NCI-H146 treated with DMSO at 0.1 percent for 48 hours (cell line): ENCODE measurements around the gene ENDOG.
"Not testable (repeated sequence)": the region's sequence is repeated elsewhere in the genome, so short reads cannot be mapped to it uniquely, and the experiment has no call there.

Source experiments
- DNase-seq: peaks from one replicate; lab custom pipeline; 2025; ENCODE audit not compliant: unreplicated experiment; lab: John Stamatoyannopoulos, UW

ENDOG gene

GRCh38 chr9:128828267-128828666, 10.0 kb downstream of the ENDOG start:
- no peak for DNase-seq

DNA sequence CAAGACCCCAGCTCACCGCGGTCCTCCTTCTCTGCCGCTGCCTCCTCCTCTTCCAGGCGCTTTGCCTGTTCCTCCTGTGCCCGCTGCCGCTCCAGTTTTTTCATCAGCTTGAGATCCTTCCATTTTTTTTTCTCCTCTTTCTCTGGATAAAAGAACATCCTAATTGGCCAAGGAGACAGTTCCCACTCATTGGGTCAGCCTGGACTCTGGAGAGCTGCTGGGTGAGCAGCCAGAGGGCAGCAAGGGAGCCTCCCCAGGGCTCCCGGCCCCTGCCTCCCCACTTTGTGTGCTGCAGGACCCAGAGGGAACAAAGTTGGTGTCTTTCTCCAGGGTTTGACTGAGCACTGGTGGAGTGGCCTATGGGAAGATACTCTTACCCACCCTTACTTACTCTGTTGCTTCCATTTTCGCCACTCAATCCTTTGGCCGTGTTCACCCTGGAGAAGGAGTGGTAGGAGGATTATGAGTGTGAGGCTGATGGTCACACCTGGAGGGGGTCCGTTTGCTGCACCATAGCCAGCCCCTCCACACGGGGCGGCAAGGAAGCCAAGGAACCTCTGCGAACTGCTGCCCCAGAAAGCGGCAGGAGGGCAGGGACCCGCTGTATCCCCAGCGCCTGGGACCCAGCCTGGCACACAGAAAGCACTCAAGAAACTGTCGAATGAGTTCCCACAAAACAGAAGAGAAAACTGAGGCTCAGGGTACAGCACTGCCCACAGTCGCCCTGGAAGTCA, 10.6 kb downstream of the ENDOG start:
- no peak for DNase-seq

DNA sequence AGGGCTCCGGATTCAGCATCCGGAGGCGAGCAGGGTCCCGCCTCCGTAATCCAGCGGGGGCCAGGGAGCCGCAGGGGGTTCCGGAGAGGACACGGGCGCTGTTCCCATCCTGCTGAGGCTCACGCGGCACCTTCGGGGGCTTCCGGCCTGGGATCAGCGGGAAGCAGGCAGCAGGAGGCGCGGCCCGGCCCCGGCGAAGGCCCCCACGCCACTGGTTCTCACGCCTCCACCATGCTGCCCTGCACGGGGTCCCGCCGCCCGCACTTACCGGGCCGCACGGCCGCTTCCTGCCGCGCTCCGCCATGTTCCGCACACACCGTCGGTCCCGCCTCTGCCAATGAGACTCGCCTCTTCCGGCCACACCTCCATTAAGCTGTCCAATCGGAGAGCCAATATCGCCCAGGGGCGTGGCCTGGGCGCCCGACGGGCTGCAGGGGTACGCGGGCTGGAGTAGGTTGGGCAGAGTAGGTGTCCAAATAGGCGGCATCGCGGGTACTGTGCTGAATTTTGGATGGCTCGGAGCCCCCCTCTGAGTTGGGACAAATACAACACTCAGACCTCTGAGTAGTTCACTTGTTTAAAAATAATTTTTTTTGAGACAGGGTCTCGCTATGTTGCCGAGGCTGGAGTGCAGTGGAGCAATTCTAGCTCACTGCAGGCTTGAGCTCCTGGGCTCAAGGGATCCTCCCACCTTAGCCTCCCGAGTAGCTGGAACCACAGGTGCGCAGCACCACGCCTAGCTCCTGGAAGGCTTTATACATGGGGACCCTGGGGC, 11.4 kb downstream of the ENDOG start, which contains the start of gene SPOUT1:
SPOUT1 (minus strand) TSS at position 318 of the 775 bp plus-strand sequence; CDS start at position 304, 14 bp downstream.
- peak; percentile 80 for DNase-seq

DNA sequence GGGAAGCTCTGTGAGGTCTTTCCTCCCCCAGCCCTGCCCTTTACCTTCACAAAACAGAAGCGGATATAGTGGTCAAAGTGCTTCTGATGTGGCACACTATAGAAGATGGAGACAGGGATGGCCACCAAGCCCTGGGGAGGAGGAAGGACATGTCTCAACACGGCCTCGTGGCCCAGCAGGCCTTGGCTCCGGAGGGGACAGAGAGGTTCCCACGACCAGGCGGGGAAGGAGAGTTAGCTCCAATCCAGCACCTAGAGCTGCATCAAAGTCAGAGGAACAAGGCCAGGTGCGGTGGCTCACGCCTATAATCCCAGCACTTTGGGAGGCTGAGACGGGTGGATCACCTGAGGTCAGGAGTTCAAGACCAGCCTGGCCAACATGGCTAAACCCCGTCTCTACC, 15.4 kb downstream of the ENDOG start:
- no peak for DNase-seq

- no peak for DNase-seq
Observed at GRCh38 chr9:128835246-128836210, 17.2 kb downstream of the ENDOG start.

GRCh38 chr9:128836509-128837145, 18.3 kb downstream of the ENDOG start:
- DNase-seq, result no peak

DNA sequence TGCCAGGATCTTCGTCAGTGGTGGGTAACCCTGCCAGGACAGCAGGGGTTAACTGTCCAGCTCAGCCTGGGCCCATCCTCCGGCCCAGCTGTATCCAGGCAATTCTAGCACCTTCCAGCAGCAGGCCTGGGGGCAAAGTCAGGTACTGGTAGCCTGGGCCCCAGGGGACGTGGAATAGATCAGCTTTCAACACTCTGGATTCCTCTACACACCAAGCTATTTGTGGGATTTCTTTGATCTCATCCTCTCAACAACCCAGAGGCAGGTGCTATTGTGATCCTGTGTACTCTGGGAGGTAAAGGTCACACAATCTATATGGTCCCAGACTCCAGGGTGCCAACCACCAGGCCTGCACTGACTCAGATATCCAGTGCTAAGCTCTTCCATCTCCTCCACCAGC, 20.0 kb downstream of the ENDOG start:
- DNase-seq, result no peak

- DNase-seq, result no peak
Observed at GRCh38 chr9:128840524-128840923, 22.2 kb downstream of the ENDOG start.

- no peak for DNase-seq
Observed at GRCh38 chr9:128841694-128842492, 23.6 kb downstream of the ENDOG start.

- DNase-seq, result not testable (repeated sequence)
Observed at GRCh38 chr9:128843171-128843570, 24.9 kb downstream of the ENDOG start.

- DNase-seq, result peak; percentile 28
Observed at GRCh38 chr9:128845186-128845931, 27.1 kb downstream of the ENDOG start.

GRCh38 chr9:128846680-128847030, 28.4 kb downstream of the ENDOG start:
- no peak for DNase-seq

- DNase-seq, result no peak
Observed at GRCh38 chr9:128847803-128848202, 29.5 kb downstream of the ENDOG start.

DNA sequence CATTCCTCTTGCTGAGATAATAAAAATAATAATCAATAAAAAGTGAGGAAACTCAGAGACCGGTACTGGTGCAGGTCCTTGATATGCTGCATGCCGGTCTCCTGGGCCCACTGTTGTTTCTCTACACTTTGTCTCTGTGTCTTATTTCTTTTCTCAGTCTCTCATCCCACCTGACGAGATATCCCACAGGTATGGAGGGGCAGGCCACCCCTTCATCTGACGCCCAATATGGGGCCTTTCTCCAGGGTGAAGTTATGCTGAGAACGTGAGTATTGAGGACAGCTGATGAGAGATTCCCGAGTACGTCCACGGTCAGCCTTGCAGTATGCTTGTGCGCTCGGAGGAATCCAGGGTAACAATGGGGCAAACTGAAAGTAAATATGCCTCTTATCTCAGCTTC, 32.7 kb downstream of the ENDOG start:
- DNase-seq, result not testable (repeated sequence)

DNA sequence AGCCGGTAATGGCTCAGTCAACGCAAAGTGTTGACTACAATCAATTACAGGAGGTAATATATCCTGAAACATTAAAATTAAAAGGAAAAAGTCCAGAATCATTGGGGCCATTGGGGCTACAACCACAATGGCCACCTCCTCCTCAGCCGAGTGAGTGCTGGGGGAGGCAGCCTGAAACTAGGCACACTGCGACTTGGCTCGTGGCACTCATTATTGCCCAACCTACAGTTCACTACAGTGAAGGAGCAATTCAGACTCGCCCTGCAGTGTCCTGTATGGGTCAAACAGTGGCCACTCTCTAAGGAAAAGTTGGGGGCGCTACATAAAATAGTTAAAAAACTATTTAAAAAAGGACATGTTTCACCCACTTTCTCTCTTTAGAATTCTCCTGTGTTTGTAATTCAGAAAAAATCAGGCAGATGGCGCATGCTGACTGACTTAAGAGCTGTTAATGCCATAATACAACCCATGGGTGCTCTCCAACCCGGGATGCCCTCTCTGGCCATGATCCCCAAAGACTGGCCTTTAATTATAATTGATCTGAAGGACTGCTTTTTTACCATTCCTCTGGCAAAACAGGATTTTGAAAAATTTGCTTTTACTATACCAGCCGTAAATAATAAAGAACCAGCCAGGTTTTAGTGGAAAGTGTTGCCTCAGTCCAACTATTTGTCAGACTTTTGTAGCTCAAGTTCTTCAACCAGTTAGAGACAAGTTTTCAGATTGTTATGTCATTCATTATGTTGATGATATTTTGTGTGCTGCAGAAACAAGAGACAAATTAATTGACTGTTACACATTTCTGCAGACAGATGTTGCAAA, 33.7 kb downstream of the ENDOG start:
- DNase-seq, result not testable (repeated sequence)

DNA sequence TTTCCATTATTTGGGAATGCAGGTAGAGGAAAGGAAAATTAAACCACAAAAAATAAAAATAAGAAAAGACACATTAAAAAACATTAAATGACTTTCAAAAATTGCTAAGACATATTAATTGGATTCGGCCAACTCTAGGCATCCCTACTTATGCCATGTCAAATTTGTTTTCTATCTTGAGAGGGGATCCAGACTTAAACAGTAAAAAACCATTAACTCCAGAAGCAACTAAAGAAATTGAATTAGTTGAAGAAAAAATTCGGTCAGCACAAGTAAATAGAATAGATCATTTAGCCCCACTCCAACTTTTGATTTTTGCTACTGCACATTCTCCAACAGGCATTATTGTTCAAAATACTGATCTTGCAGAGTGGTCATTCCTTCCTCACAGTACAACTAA, 34.3 kb downstream of the ENDOG start:
- not testable (repeated sequence) for DNase-seq

DNA sequence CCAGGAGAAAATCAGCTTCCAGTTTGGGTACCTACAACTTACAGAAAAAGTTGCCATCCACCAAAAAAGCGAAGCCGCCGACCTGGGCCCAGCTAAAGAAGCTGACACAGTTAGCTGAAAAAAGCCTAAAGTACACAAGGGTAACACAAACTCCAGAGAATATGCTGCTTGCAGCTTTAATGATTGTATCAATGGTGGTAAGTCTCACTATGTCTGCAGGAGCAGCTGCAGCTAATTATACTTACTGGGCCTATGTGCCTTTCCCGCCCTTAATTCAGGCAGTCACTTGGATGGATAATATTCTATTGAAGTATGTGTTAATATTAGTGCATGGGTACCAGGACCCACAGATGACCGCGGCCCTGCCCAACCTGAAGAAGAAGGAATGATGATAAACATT, 36.2 kb downstream of the ENDOG start:
- DNase-seq, result not testable (repeated sequence)

DNA sequence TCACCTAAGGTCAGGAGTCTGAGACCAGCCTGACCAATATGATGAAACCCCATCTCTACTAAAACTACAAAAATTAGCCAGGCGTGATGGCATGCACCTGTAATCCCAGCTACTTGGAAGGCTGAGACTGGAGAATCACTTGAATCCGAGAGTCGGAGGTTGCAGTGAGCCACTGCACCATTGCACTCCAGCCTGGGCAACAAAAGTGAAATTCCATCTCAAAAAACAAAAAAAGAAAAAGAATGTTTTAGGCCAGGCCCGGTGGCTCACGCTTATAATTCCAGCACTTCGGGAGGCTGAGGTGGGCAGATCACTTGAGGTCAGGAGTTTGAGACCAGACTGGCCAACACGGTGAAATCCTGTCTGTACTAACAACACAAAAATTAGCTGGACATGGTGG, 40.2 kb downstream of the ENDOG start:
- DNase-seq, result not testable (repeated sequence)
